ENCODE results near the gene PDIA6. TPM values are rescaled to one million over a fixed set of nuclear protein-coding genes. Genes with fewer than 3 reads are reported as not detected.
"Not testable (repeated sequence)": the region's sequence is repeated elsewhere in the genome, so short reads cannot be mapped to it uniquely, and the experiment has no call there.

Gene PDIA6
- total RNA-seq, 2 experiments from 2014 or later, result 146 to 150 TPM

GRCh38 chr2:10817413-10817812 lies 4.8 kb upstream of the PDIA6 start:
- intact Hi-C loops (cut with micrococcal nuclease), result no loop called here
- DNase-seq (peak; percentile 36), ATAC-seq (no peak)
- Mint-ChIP-seq H3K36me3 (ENCODE audit: low read depth) (no peaks in the 10 kb centered on the region), H3K9me3 (no peaks in the 10 kb centered on the region), H3K4me3 (no peak overlapping the region), H3K27me3 (peaks cover 4% of the 10 kb centered on the region), H3K27ac (no peak overlapping the region), H3K4me1 (ENCODE audit: low read depth) (peaks cover 3% of the 10 kb centered on the region)
- ChIA-PET POLR2A (no interaction called here), CTCF (interaction anchor here (0.7 to 5.7 kb wide), 6 partner anchors 9 to 155 kb away, joined by 3 to 31 read pairs (median 4); no protein-coding TSS in a partner anchor)
- TF ChIP-seq CTCF (IDR thresholded peaks at IDR 0.05), result peak; percentile 37

- CTCF ChIA-PET, result interaction anchor here (5.7 kb wide), 1 partner anchor 18 kb away, joined by 31 read pairs; no protein-coding TSS in a partner anchor
- Mint-ChIP-seq H3K36me3 (ENCODE audit: low read depth) (peaks cover 17% of the 10 kb centered on the region), H3K9me3 (no peaks in the 10 kb centered on the region), H3K4me1 (ENCODE audit: low read depth) (peaks cover 16% of the 10 kb centered on the region), H3K27me3 (no peaks in the 10 kb centered on the region), H3K27ac (no peak overlapping the region), H3K4me3 (no peak overlapping the region)
- ATAC-seq (no peak), DNase-seq (no peak)
- POLR2A ChIA-PET, result no interaction called here
- TF ChIP-seq CTCF (IDR thresholded peaks at IDR 0.05), result no peak
- intact Hi-C loops (cut with micrococcal nuclease), result no loop called here
Measured at GRCh38 chr2:10814571-10815331, 2.2 kb upstream of the PDIA6 start.

GRCh38 chr2:10814142-10814541 lies 1.6 kb upstream of the PDIA6 start:
- no peak overlapping the region for H3K27ac Mint-ChIP-seq
- H3K4me3 Mint-ChIP-seq, result peak overlapping the region; percentile 26
- peaks cover 20% of the 10 kb centered on the region for H3K36me3 Mint-ChIP-seq (ENCODE audit: low read depth)
- peaks cover 20% of the 10 kb centered on the region for H3K4me1 Mint-ChIP-seq (ENCODE audit: low read depth)
- no peaks in the 10 kb centered on the region for H3K9me3 Mint-ChIP-seq
- ATAC-seq (no peak), DNase-seq (no peak)
- ChIA-PET CTCF (interaction anchor here (5.7 kb wide), 1 partner anchor 18 kb away, joined by 31 read pairs; no protein-coding TSS in a partner anchor), POLR2A (no interaction called here)
- intact Hi-C loops (cut with micrococcal nuclease), result no loop called here
- TF ChIP-seq CTCF (IDR thresholded peaks at IDR 0.05), result no peak
- no peaks in the 10 kb centered on the region for H3K27me3 Mint-ChIP-seq

- intact Hi-C loops (cut with micrococcal nuclease); H3K27me3 Mint-ChIP-seq; H3K9me3 Mint-ChIP-seq; DNase-seq; ATAC-seq: not testable (repeated sequence)
- CTCF ChIA-PET, result interaction anchor here (1.5 to 5.7 kb wide), 2 partner anchors 19 to 22 kb away, joined by 3 to 31 read pairs; no protein-coding TSS in a partner anchor
- H3K36me3 Mint-ChIP-seq (ENCODE audit: low read depth), result peaks cover 25% of the 10 kb centered on the region
- H3K27ac Mint-ChIP-seq, result peak overlapping the region; percentile 55
- peaks cover 24% of the 10 kb centered on the region for H3K4me1 Mint-ChIP-seq (ENCODE audit: low read depth)
- peak overlapping the region; percentile 78 for H3K4me3 Mint-ChIP-seq
- POLR2A ChIA-PET, result interaction anchor here (2.2 kb wide), 1 partner anchor 124 kb away, joined by 9 read pairs; the partner anchor contains the start of gene NOL10
Measured at GRCh38 chr2:10813163-10814138, 866 bp upstream of the PDIA6 start.

GRCh38 chr2:10811517-10811916 lies 1.1 kb downstream of the PDIA6 start:
- peak overlapping the region; percentile 93 for H3K27ac Mint-ChIP-seq
- CTCF ChIA-PET, result interaction anchor here (0.7 to 1.5 kb wide), 6 partner anchors 9 to 321 kb away, joined by 3 to 6 read pairs (median 4); a partner anchor contains a TSS
- intact Hi-C loops (cut with micrococcal nuclease), result no loop called here
- no peaks in the 10 kb centered on the region for H3K9me3 Mint-ChIP-seq
- peaks cover 40% of the 10 kb centered on the region for H3K36me3 Mint-ChIP-seq (ENCODE audit: low read depth)
- no peak for ATAC-seq
- H3K4me1 Mint-ChIP-seq (ENCODE audit: low read depth), result peaks cover 36% of the 10 kb centered on the region
- no peak for DNase-seq
- H3K4me3 Mint-ChIP-seq, result peak overlapping the region; percentile 84
- no peaks in the 10 kb centered on the region for H3K27me3 Mint-ChIP-seq
- POLR2A ChIA-PET, result interaction anchor here (0.8 to 2.2 kb wide), 12 partner anchors 9 to 365 kb away, joined by 3 to 9 read pairs (median 4); partner anchors contain the start of gene NOL10
- no peak for TF ChIP-seq CTCF (IDR thresholded peaks at IDR 0.05)
